Erythroblast (primary cell): ENCODE measurements around the gene ANKH.

ENCODE experiments used
- GATA1 ChIP-seq: IDR thresholded peaks from 2 replicates; pipeline ENCODE4 v1.6.1; 2011; ENCODE audit warnings: low read depth, mild to moderate bottlenecking, control low read depth, low read length, moderate library complexity
- POLR2A ChIP-seq: IDR thresholded peaks from 2 replicates; pipeline ENCODE4 v1.6.1; 2011; ENCODE audit warnings: mild to moderate bottlenecking, low read length

DNA sequence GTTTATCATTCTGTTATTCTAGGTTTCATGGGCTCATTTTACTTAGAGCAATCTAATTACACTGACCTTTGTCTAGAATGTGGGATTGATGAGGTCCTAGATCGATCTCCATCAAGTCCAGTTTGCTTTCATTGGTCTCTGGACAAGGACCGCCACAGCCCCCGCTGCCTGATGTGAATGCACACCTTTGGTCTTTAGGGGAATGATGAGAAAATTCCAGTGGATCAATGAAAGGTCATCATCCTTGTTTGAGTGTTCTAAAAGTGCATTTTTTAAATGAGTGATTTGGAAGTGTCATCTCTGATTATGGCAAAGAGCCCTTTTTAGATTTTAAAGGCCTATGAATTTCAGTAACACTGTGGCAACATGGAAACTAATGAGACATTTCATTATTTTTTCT lies 2.2 kb upstream of the ANKH start:
- TF ChIP-seq POLR2A (no peak), GATA1 (no peak)
